WTC11 (cell line): ENCODE results near the gene VLDLR. TPM values are rescaled to one million over a fixed set of nuclear protein-coding genes. Genes with fewer than 3 reads are reported as not detected.
A peak's percentile ranks its signal among the peaks of the same experiment; 100 is the strongest.

Experiments
- ATAC-seq: fragments of 200-7000 bp; cut with Tn5 transposase; 2 replicates; pipeline ENCODE4 v1.10.0; 2021; ENCODE audit warnings: mild to moderate bottlenecking, moderate library complexity
- CTCF ChIA-PET: fragments of 300-600 bp; sonication (Branson Sonifier 250); formaldehyde crosslinking; loops from one replicate; lab custom pipeline; 2021; ENCODE audit warnings: antibody characterized with exemption; lab: Charles Lee
- POLR2A ChIA-PET: fragments of 350-600 bp; sonication (Branson Sonifier 250); formaldehyde crosslinking; loops from one replicate; lab custom pipeline; 2021; ENCODE audit warnings: antibody characterized with exemption; lab: Charles Lee
- DNase-seq: peaks from one replicate; pipeline ENCODE4 v3.0.0; 2021; ENCODE audit warnings: low spot score
- H3K27ac Mint-ChIP-seq: 2 replicates; pipeline ENCODE4 v1.8.0; 2021; ENCODE audit warnings: mixed read lengths
- H3K27me3 Mint-ChIP-seq: 2 replicates; pipeline ENCODE4 v1.8.0; 2021; ENCODE audit warnings: low read depth, mild to moderate bottlenecking, moderate library complexity, mixed read lengths
- H3K36me3 Mint-ChIP-seq: 2 replicates; pipeline ENCODE4 v1.8.0; 2021; ENCODE audit warnings: mixed read lengths
- H3K4me1 Mint-ChIP-seq: 2 replicates; pipeline ENCODE4 v1.8.0; 2022; ENCODE audit warnings: mixed read lengths
- H3K4me3 Mint-ChIP-seq: 2 replicates; pipeline ENCODE4 v1.8.0; 2021; ENCODE audit warnings: mild to moderate bottlenecking, moderate library complexity, mixed read lengths
- H3K9me3 Mint-ChIP-seq: 2 replicates; pipeline ENCODE4 v1.8.0; 2021; ENCODE audit warnings: mixed read lengths
- CREB1 ChIP-seq: sonication (generic); formaldehyde crosslinking; IDR thresholded peaks from 2 replicates; pipeline ENCODE4 v1.8.0; 2023; ENCODE audit warnings: mild to moderate bottlenecking, missing genetic modification reagents
- ELF4 ChIP-seq: sonication (generic); formaldehyde crosslinking; IDR thresholded peaks from 2 replicates; pipeline ENCODE4 v1.8.1; 2022; ENCODE audit warnings: low read depth, mild to moderate bottlenecking, moderate library complexity, missing genetic modification reagents
- ETV6 ChIP-seq: sonication (generic); formaldehyde crosslinking; IDR thresholded peaks from 2 replicates; pipeline ENCODE4 v1.8.1; 2022; ENCODE audit warnings: mild to moderate bottlenecking, missing genetic modification reagents
- FOXJ3 ChIP-seq: sonication (generic); formaldehyde crosslinking; IDR thresholded peaks from 2 replicates; pipeline ENCODE4 v1.9.0; 2021; ENCODE audit warnings: missing genetic modification reagents, mild to moderate bottlenecking, borderline replicate concordance
- FOXK1 ChIP-seq: sonication (generic); formaldehyde crosslinking; IDR thresholded peaks from 2 replicates; pipeline ENCODE4 v1.8.0; 2022; ENCODE audit warnings: mild to moderate bottlenecking, moderate library complexity, missing genetic modification reagents
- FOXP1 ChIP-seq: sonication (generic); formaldehyde crosslinking; IDR thresholded peaks from 2 replicates; pipeline ENCODE4 v1.8.0; 2022; ENCODE audit warnings: missing genetic modification reagents, mild to moderate bottlenecking, moderate library complexity, borderline replicate concordance
- MLX ChIP-seq: sonication (generic); formaldehyde crosslinking; IDR thresholded peaks from 2 replicates; pipeline ENCODE4 v1.8.1; 2023; ENCODE audit warnings: mild to moderate bottlenecking, missing genetic modification reagents, moderate library complexity
- OVOL2 ChIP-seq: fragments of 250-450 bp; sonication (Bioruptor Pico); IDR thresholded peaks from 2 replicates; pipeline ENCODE4 v1.9.0; 2021; ENCODE audit warnings: mild to moderate bottlenecking, borderline replicate concordance
- SP1 ChIP-seq: sonication (generic); formaldehyde crosslinking; conservative IDR thresholded peaks from 2 replicates; pipeline ENCODE4 v1.8.1; 2022; ENCODE audit warnings: missing genetic modification reagents
- TEAD1 ChIP-seq: sonication (generic); formaldehyde crosslinking; IDR thresholded peaks from 2 replicates; pipeline ENCODE4 v1.8.0; 2022; ENCODE audit warnings: mild to moderate bottlenecking, missing genetic modification reagents
- TP53 ChIP-seq: sonication (generic); formaldehyde crosslinking; IDR thresholded peaks from 2 replicates; pipeline ENCODE4 v1.8.1; 2023; ENCODE audit warnings: mild to moderate bottlenecking, missing genetic modification reagents
- USF1 ChIP-seq: sonication (generic); formaldehyde crosslinking; IDR thresholded peaks from 2 replicates; pipeline ENCODE4 v1.8.0; 2022; ENCODE audit warnings: mild to moderate bottlenecking, missing genetic modification reagents
- ZBTB21 ChIP-seq: sonication (generic); formaldehyde crosslinking; IDR thresholded peaks from 2 replicates; pipeline ENCODE4 v1.8.1; 2023; ENCODE audit warnings: mild to moderate bottlenecking, missing genetic modification reagents, borderline replicate concordance
- ZNF121 ChIP-seq: sonication (generic); formaldehyde crosslinking; IDR thresholded peaks from 2 replicates; pipeline ENCODE4 v1.8.0; 2023; ENCODE audit warnings: missing genetic modification reagents
- ZNF219 ChIP-seq: sonication (generic); formaldehyde crosslinking; IDR thresholded peaks from 2 replicates; pipeline ENCODE4 v1.8.0; 2023; ENCODE audit warnings: missing genetic modification reagents, mild to moderate bottlenecking, borderline replicate concordance
- ZNF232 ChIP-seq: sonication (generic); formaldehyde crosslinking; IDR thresholded peaks from 2 replicates; pipeline ENCODE4 v1.8.0; 2022; ENCODE audit warnings: mild to moderate bottlenecking, missing genetic modification reagents
- ZNF263 ChIP-seq: sonication (generic); formaldehyde crosslinking; IDR thresholded peaks from 2 replicates; pipeline ENCODE4 v1.8.1; 2022; ENCODE audit warnings: low read depth, mild to moderate bottlenecking, moderate library complexity, missing genetic modification reagents
- ZNF281 ChIP-seq: sonication (generic); formaldehyde crosslinking; IDR thresholded peaks from 2 replicates; pipeline ENCODE4 v1.8.0; 2023; ENCODE audit warnings: mild to moderate bottlenecking, missing genetic modification reagents
- ZNF317 ChIP-seq: sonication (generic); formaldehyde crosslinking; IDR thresholded peaks from 2 replicates; pipeline ENCODE4 v1.8.1; 2023; ENCODE audit warnings: low read depth, mild to moderate bottlenecking, moderate library complexity, missing genetic modification reagents, borderline replicate concordance
- ZNF396 ChIP-seq: fragments of 250-450 bp; sonication (Bioruptor Pico); IDR thresholded peaks from 2 replicates; pipeline ENCODE4 v1.8.0; 2021; ENCODE audit warnings: mild to moderate bottlenecking, moderate library complexity, borderline replicate concordance
- ZNF512 ChIP-seq: sonication (generic); formaldehyde crosslinking; IDR thresholded peaks from 2 replicates; pipeline ENCODE4 v1.8.1; 2022; ENCODE audit warnings: missing genetic modification reagents, borderline replicate concordance
- total RNA-seq: library from RNA; stranded (reverse); gene quantifications from 3 replicates; pipeline ENCODE4 v1.2.3, GENCODE V29; 2021
- TF ChIP-seq, protein P1 (sequence below): fragments of 250-450 bp; sonication (Bioruptor Pico); IDR thresholded peaks from 2 replicates; pipeline ENCODE4 v1.8.0; 2021; ENCODE audit warnings: mild to moderate bottlenecking

VLDLR gene
- total RNA-seq, 1 experiment from 2014 or later = 40.8 TPM

GRCh38 chr9:2634818-2635217, 13.2 kb downstream of the VLDLR start:
- H3K9me3 Mint-ChIP-seq = 0 out of 2 replicates have a peak, but pooled peaks cover 3% of the 10 kb centered on the region
- H3K27ac Mint-ChIP-seq = peak overlapping the region; percentile 11; the same call in 1 of the 2 replicates
- TF ChIP-seq CREB1 (CRISPR knock-in tag) (no peak), ZNF121 (no peak), ZNF281 (CRISPR knock-in tag) (no peak), ZNF263 (CRISPR knock-in tag) (no peak), MLX (CRISPR knock-in tag) (no peak), SP1 (no peak), ZBTB21 (CRISPR knock-in tag) (no peak), FOXK1 (CRISPR knock-in tag) (no peak), ETV6 (no peak), ZNF219 (CRISPR knock-in tag) (no peak)
- TF ChIP-seq, protein P1, sequence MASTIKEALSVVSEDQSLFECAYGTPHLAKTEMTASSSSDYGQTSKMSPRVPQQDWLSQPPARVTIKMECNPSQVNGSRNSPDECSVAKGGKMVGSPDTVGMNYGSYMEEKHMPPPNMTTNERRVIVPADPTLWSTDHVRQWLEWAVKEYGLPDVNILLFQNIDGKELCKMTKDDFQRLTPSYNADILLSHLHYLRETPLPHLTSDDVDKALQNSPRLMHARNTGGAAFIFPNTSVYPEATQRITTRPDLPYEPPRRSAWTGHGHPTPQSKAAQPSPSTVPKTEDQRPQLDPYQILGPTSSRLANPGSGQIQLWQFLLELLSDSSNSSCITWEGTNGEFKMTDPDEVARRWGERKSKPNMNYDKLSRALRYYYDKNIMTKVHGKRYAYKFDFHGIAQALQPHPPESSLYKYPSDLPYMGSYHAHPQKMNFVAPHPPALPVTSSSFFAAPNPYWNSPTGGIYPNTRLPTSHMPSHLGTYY = no peak
- ChIA-PET CTCF (interaction anchor here (0.7 kb wide), 1 partner anchor 453 kb away, joined by 3 read pairs; no protein-coding TSS in a partner anchor), POLR2A (interaction anchor here (0.6 kb wide), 1 partner anchor 475 kb away, joined by 3 read pairs; no protein-coding TSS in a partner anchor)
- ATAC-seq (no peak), DNase-seq (no peak)
- H3K4me3 Mint-ChIP-seq = no peak overlapping the region
- H3K27me3 Mint-ChIP-seq = no peaks in the 10 kb centered on the region
- peaks cover 39% of the 10 kb centered on the region for H3K4me1 Mint-ChIP-seq
- H3K36me3 Mint-ChIP-seq = peaks cover 52% of the 10 kb centered on the region

- no peaks in the 10 kb centered on the region for H3K27me3 Mint-ChIP-seq
- TF ChIP-seq ZNF396 = no peak
- no peak for TF ChIP-seq TP53 (CRISPR knock-in tag)
- no peak for TF ChIP-seq ZBTB21 (CRISPR knock-in tag)
- no peak for TF ChIP-seq TEAD1 (CRISPR knock-in tag)
- TF ChIP-seq, all 79 proteins: peak for 0
- ATAC-seq (no peak), DNase-seq (no peak)
- no peaks in the 10 kb centered on the region for H3K9me3 Mint-ChIP-seq
- H3K27ac Mint-ChIP-seq = no peak overlapping the region
- H3K4me3 Mint-ChIP-seq = no peak overlapping the region
- peaks cover 33% of the 10 kb centered on the region for H3K4me1 Mint-ChIP-seq
- POLR2A ChIA-PET = no interaction called here
- CTCF ChIA-PET = no interaction called here
- H3K36me3 Mint-ChIP-seq = peaks cover 58% of the 10 kb centered on the region
These were observed 14.3 kb downstream of the VLDLR start for GRCh38 chr9:2635922-2636321.

DNA sequence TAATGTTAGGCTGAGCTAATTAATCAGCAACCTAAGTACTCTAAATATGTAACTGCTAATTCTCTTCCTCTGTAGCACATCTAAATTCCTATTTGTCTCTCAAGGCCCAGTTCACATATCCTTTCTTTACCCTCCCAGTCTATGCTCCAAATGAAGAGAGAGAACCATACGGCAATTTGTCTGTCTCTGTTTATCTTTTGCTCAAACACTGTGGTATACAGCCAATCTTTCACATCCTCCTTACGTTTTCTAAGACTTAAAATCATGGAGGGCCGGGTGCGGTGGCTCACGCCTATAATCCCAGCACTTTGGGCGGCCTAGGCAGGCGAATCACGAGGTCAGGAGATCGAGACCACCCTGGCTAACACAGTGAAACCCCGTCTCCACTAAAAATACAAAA, 15.8 kb downstream of the VLDLR start:
- POLR2A ChIA-PET = no interaction called here

More for the DNA sequence above, 15.8 kb downstream of the VLDLR start:
- Mint-ChIP-seq H3K4me3 (no peak overlapping the region), H3K27me3 (no peaks in the 10 kb centered on the region), H3K9me3 (no peaks in the 10 kb centered on the region), H3K27ac (no peak overlapping the region), H3K4me1 (peaks cover 21% of the 10 kb centered on the region), H3K36me3 (peaks cover 68% of the 10 kb centered on the region)
- ATAC-seq (no peak), DNase-seq (no peak)
- CTCF ChIA-PET = no interaction called here
- no peak for TF ChIP-seq USF1 (CRISPR knock-in tag)
- TF ChIP-seq ZNF317 = no peak
- TF ChIP-seq FOXJ3 (CRISPR knock-in tag) = no peak
- TF ChIP-seq TEAD1 (CRISPR knock-in tag) = no peak
- no peak for TF ChIP-seq FOXP1 (CRISPR knock-in tag)
- no peak for TF ChIP-seq OVOL2
- no peak for TF ChIP-seq ZNF512
- no peak for TF ChIP-seq ZNF232 (CRISPR knock-in tag)
- TF ChIP-seq ELF4 = no peak
